ENCODE results near the gene ACOXL. TPM values are rescaled to one million over a fixed set of nuclear protein-coding genes. Genes with fewer than 3 reads are reported as not detected.
"Not testable (repeated sequence)": the region's sequence is repeated elsewhere in the genome, so short reads cannot be mapped to it uniquely, and the experiment has no call there.

Gene ACOXL
- polyA plus RNA-seq, 6 donors from 2014 or later, result not detected

DNA sequence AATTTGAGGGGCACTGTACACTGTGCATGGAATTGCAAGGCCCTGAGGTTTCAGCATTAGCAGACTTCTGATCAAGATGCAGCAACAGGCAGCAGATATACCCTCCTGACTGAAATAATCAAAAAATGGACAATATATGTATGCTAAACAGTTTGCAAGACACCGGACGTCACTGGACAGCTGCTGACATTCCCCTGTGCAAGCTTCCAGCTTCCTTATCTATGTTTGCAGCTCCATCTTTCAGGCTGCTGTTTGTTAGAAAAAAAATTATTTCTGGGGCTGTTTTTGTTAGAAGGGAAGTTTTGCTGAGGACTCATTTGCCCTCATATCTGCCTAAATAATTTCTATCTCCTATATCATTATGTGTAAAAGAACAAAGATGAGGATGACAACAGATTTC is 208.9 kb downstream of the ACOXL start:
- ATAC-seq (ENCODE audit: low read depth in 2 of 2) (no peak), DNase-seq (no peak)
- no peaks in the 10 kb centered on the region for H3K27me3 Mint-ChIP-seq
- H3K9me3 Mint-ChIP-seq, result peaks cover 0 to 2% (median 0%) of the 10 kb centered on the region in 7 donors
- no peaks in the 10 kb centered on the region for H3K36me3 Mint-ChIP-seq
- peaks cover 0 to 5% (median 3%) of the 10 kb centered on the region in 3 donors for H3K4me1 Mint-ChIP-seq
- H3K4me3 Mint-ChIP-seq, result no peak overlapping the region
- H3K27ac Mint-ChIP-seq, result no peak overlapping the region

DNA sequence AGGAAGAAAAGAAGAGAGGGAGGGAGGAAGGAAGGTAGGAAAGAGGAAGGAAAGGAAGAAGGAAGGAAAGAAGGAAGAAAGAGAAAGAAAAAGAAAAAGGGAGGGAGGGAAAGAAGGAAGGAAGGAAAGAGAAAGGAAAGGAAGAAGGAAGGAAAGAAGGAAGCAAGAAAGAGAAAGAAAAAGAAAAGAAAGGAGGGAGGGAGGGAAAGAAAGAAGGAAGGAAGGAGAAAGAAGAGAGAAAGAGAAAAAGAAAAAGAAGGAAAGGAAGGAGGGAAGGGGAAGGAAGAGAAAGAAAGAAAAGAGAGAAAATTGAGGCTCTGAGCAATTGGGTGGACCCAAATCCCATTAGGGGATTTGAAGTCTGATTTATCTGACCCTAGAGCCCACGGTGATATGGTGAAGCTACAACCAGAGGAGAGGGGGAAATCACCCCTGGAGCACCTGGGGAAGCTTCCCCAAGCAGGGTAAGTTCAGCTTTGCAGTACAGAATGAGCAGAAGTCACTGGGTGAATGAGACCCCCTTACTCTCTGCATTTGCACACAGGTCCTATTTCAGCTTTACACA is 210.8 kb downstream of the ACOXL start:
- Mint-ChIP-seq H3K27me3 (no peaks in the 10 kb centered on the region), H3K36me3 (no peaks in the 10 kb centered on the region), H3K9me3 (peaks cover 0 to 2% (median 0%) of the 10 kb centered on the region in 7 donors), H3K27ac (peak overlapping the region in 1 of 6 donors; percentile 79), H3K4me1 (peaks cover 7 to 20% (median 15%) of the 10 kb centered on the region in 3 donors), H3K4me3 (no peak overlapping the region)
- ATAC-seq (ENCODE audit: low read depth in 2 of 2) (no peak), DNase-seq (no peak)

DNA sequence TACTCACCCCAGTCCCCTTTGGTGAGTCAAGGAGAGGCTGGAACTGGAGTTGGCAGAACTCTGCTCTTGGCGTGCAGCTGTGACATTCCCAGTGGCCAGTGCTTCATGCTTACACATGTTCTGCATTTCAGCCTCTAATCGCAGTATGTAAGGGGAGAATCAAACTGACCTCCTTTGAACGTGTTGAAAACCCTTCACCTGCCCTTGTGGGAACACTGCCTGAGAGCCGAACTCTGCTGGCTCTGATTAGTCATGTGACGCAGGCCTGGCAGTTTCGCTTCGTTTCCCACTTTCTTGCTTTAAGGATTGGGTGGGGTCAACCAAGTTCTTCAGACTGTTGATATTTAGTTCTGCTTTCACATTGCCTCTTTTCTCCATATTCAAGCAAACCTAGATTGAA is 214.5 kb downstream of the ACOXL start:
- H3K4me1 Mint-ChIP-seq, result peaks cover 7 to 21% (median 15%) of the 10 kb centered on the region in 3 donors
- H3K27me3 Mint-ChIP-seq, result no peaks in the 10 kb centered on the region
- H3K4me3 Mint-ChIP-seq, result peak overlapping the region in 4 of 8 donors; percentile 52 to 87 (median 62)
- H3K9me3 Mint-ChIP-seq, result peaks cover 0 to 2% (median 0%) of the 10 kb centered on the region in 7 donors
- DNase-seq (peak; percentile 34), ATAC-seq (ENCODE audit: low read depth in 2 of 2) (peak in 1 of 2 donors; percentile 79)
- peak overlapping the region in 3 of 6 donors; percentile 51 to 86 (median 78) for H3K27ac Mint-ChIP-seq
- H3K36me3 Mint-ChIP-seq, result no peaks in the 10 kb centered on the region

DNA sequence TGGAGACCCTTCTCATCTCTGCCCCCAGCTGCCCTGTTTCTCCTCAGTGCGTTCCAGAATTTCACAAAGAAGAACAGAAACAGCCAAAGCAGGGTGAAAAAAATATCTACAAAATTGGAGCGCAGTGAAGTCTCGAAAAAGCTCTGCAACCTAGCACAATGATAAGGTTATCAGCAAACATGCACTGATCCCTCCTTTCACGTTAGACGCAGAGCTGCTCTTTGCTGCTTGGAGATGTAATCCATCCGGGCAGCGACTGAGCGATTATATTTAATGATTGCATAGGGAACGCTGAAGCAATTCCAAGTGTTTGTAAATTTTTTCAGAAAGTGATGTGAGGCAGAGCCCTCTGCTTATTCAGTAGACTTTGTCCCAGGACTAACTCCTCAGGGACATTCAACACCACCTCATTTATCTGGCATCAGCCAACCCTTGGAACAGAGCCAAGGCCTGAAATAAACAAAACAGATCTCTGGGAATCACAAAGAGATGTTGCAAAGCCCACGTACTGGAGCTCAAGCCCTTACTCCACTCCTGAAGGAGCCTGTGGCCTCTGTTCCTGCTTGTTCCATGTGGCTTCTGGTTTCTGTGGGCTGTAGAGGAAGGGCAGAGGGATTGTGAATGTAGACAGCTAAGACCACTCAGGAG is 215.8 kb downstream of the ACOXL start:
- DNase-seq (no peak), ATAC-seq (ENCODE audit: low read depth in 2 of 2) (no peak)
- Mint-ChIP-seq H3K4me1 (peaks cover 7 to 19% (median 11%) of the 10 kb centered on the region in 3 donors), H3K9me3 (peaks cover 0 to 2% (median 0%) of the 10 kb centered on the region in 7 donors), H3K4me3 (no peak overlapping the region), H3K36me3 (no peaks in the 10 kb centered on the region), H3K27ac (peak overlapping the region in 3 of 6 donors; percentile 41 to 83 (median 67)), H3K27me3 (no peaks in the 10 kb centered on the region)

DNA sequence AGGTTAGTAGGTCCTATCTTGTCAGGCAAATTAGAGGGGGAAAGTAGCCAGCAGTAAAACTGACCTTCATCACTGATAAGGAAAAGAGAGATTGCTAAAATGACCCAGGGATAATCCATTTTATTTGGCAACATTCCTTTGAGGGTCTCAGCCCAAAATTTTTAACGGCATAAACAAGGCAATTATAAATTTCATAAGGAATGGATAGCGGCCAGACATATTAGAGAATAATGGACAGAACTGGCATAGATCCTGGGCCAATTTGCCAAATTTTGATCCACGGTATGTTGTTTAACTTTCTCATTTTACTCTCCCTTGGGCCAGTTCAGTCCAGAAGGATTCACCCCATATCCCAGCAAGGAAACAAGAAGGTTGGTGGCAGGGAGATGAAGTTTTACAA is 217.9 kb downstream of the ACOXL start:
- Mint-ChIP-seq H3K27me3 (peaks cover 0 to 5% (median 5%) of the 10 kb centered on the region in 3 donors), H3K27ac (no peak overlapping the region), H3K36me3 (no peaks in the 10 kb centered on the region), H3K4me3 (no peak overlapping the region), H3K4me1 (peaks cover 7 to 19% (median 11%) of the 10 kb centered on the region in 3 donors), H3K9me3 (peaks cover 0 to 3% (median 0%) of the 10 kb centered on the region in 7 donors)
- no peak for DNase-seq
- ATAC-seq (ENCODE audit: low read depth in 2 of 2), result no peak

DNA sequence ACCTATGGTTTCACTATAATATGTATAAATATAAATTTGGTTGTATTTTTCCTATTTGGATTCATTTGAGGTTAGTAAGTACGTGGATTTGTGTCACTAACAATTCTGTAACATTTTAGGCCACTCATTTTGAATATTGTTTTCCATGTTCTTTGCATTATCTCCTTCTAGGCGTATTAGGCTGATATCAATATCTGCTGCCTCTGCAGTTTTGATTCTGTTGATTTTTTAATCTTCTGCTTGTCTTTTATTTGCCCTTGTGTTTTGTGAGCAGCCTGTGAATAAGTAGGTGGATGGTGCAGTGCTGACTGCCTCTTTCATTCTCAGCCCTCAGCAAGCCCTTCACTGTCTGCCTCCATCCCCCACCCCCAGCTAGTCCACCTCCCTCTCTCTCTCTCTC is 222.7 kb downstream of the ACOXL start:
- no peaks in the 10 kb centered on the region for H3K4me1 Mint-ChIP-seq
- peaks cover 0 to 3% (median 0%) of the 10 kb centered on the region in 7 donors for H3K9me3 Mint-ChIP-seq
- ATAC-seq (ENCODE audit: low read depth in 2 of 2) (no peak), DNase-seq (no peak)
- H3K27ac Mint-ChIP-seq, result peak overlapping the region in 1 of 6 donors; percentile 1
- H3K4me3 Mint-ChIP-seq, result no peak overlapping the region
- peaks cover 7 to 14% (median 9%) of the 10 kb centered on the region in 3 donors for H3K27me3 Mint-ChIP-seq
- H3K36me3 Mint-ChIP-seq, result no peaks in the 10 kb centered on the region

DNA sequence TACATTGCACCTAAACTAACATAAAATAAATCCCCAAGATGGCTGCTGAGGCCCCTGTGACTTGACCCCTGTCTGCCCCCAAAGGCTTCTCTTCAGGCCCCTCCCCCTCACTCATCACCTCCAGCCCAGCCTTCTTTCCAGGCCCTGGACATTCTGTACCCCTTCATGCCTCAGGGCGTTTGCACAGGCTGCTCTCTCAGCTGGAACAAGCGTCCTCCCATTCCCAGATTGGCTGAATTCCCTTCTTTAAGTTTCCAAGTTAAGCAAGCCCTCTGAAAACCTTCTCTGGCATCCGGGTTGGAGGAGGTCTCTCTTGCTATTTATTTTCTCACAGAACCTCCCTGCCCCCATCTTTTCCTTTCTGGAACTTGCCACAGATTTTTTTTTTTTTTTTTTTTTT is 223.2 kb downstream of the ACOXL start:
- Mint-ChIP-seq H3K4me1 (no peaks in the 10 kb centered on the region), H3K4me3 (no peak overlapping the region), H3K27ac (peak overlapping the region in 1 of 6 donors; percentile 1), H3K36me3 (no peaks in the 10 kb centered on the region), H3K27me3 (peaks cover 7 to 14% (median 9%) of the 10 kb centered on the region in 3 donors), H3K9me3 (peaks cover 0 to 3% (median 0%) of the 10 kb centered on the region in 7 donors)
- no peak for ATAC-seq (ENCODE audit: low read depth in 2 of 2)
- no peak for DNase-seq

DNA sequence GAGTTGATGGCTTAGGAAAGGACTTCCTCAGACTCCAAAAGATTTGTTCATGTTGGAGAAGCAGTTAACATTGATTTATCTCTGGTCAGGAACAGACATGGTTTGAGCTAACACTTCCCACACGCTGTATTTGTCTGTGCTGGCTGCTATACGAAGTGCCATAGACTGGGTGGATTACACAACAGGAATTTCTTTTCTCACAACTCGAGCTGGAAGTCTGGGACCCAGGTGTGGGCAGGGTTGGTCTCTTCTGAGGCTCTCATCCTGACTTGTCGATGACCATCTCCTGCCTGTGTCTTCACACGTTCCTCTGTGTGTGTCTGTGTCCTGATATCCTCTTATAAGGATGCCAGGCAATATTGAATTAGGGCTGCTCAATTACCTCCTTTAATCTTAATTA is 224.9 kb downstream of the ACOXL start:
- H3K27ac Mint-ChIP-seq, result peak overlapping the region in 1 of 6 donors; percentile 29
- H3K9me3 Mint-ChIP-seq, result peaks cover 0 to 3% (median 0%) of the 10 kb centered on the region in 7 donors
- no peak for DNase-seq
- peaks cover 7 to 14% (median 9%) of the 10 kb centered on the region in 3 donors for H3K27me3 Mint-ChIP-seq
- H3K4me1 Mint-ChIP-seq, result no peaks in the 10 kb centered on the region
- H3K4me3 Mint-ChIP-seq, result no peak overlapping the region
- ATAC-seq (ENCODE audit: low read depth in 2 of 2), result no peak
- H3K36me3 Mint-ChIP-seq, result no peaks in the 10 kb centered on the region

DNA sequence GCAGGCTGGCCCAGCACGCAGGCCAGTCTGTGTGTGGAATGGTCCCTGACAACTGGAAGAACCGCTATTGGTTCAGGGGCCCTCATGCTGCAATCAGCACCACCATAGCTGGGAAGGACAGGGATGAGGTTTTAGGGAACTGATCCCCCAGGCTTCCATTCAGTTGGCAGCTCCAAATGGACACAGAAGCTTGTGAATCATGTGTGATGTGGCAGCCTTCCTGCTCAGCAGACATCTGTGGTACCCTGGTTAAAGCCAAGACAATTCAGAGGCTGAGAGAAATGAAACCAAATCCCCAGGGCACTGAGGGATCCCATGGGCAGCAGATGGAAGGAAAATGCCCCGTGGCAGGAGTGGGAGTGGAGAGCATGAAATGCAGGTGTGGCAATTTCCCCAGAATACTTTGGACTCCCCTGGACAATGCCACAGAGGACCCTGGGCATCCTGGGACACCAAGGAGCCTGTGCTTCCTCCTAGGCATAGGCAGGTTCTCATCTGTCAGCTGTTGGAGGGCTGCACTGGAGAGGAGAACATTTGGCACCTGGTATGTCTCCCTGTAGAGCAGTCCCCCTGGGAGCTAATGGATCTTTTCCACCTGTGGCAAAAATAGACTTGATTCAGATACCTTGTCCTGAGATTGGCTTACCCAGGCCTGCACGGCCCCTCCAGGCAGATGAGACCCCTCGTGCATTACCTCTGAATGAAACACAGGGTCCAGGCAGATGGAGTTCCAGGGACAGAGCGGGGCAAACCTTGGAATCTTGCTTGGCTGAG is 226.2 kb downstream of the ACOXL start:
- Mint-ChIP-seq H3K27ac (no peak overlapping the region), H3K36me3 (no peaks in the 10 kb centered on the region), H3K9me3 (peaks cover 0 to 1% (median 0%) of the 10 kb centered on the region in 7 donors), H3K27me3 (peaks cover 7 to 14% (median 9%) of the 10 kb centered on the region in 3 donors), H3K4me1 (no peaks in the 10 kb centered on the region), H3K4me3 (no peak overlapping the region)
- DNase-seq (no peak), ATAC-seq (ENCODE audit: low read depth in 2 of 2) (no peak)

DNA sequence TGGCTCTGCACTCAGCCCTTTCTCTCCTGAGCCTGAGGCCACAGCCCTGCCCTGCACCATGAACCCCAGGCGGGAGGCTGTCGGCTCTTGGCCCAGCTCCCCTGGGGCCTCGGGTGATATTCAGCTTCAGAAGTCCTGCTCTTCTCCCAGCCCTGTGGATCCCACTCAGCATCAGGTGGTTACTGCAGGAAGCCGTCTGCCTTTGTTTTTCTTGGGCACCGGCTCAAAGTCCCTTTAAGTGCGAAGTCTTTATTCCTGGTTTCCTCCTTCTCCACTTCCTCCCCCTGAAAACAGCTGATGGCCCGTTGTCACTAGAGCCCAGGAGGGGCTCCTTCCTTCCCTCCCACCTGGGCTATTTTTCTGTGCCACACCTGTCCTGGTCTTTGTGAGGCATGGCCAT is 226.8 kb downstream of the ACOXL start:
- no peaks in the 10 kb centered on the region for H3K9me3 Mint-ChIP-seq
- H3K27me3 Mint-ChIP-seq, result peaks cover 7 to 14% (median 9%) of the 10 kb centered on the region in 3 donors
- H3K36me3 Mint-ChIP-seq, result no peaks in the 10 kb centered on the region
- DNase-seq (no peak), ATAC-seq (ENCODE audit: low read depth in 2 of 2) (no peak)
- H3K27ac Mint-ChIP-seq, result peak overlapping the region in 1 of 6 donors; percentile 2
- H3K4me1 Mint-ChIP-seq, result no peaks in the 10 kb centered on the region
- H3K4me3 Mint-ChIP-seq, result no peak overlapping the region

DNA sequence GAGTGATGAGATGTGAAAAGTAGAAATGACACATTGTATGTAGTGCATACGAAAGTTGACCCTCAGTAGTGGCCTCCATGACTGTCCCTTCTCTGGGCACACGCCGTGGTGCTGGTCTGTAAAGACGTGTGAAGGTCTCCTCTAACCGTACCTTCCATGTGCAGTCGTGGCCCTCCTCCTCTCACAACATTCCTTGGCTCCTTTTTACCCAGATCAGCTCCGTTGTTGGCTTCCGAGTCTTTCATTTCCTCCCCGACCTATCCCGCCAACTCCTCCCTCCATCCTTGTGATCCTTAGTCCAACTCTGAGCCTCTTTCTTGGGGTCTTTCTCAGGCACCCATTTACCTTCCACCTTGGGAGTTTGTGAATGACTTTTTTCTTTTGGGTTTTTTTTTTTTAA is 227.9 kb downstream of the ACOXL start:
- Mint-ChIP-seq H3K9me3 (peaks cover 0 to 2% (median 0%) of the 10 kb centered on the region in 7 donors), H3K27me3 (peaks cover 4 to 11% (median 9%) of the 10 kb centered on the region in 3 donors), H3K36me3 (no peaks in the 10 kb centered on the region), H3K4me3 (no peak overlapping the region), H3K4me1 (no peaks in the 10 kb centered on the region), H3K27ac (no peak overlapping the region)
- no peak for DNase-seq
- no peak for ATAC-seq (ENCODE audit: low read depth in 2 of 2)

DNA sequence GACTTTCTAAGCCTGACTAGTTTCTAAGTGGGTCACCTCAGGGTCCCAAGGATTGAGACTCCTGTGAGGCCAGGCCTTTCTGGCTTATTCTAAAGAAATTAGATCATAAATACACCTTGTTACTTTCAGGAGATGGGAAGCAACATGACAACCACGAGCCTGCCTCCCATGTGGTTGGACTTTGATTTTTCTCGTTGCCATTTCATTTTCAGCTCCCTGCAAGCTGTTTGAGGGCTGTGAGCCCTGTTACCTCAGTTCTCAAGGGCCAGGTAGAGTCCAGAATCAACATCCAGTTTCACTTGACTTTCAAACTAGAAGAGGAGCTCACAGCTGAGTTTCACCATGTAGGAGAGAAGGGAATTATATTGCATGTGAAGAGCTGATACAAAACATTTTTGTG is 228.6 kb downstream of the ACOXL start:
- Mint-ChIP-seq H3K36me3 (no peaks in the 10 kb centered on the region), H3K4me3 (no peak overlapping the region), H3K27me3 (peaks cover 0 to 11% (median 9%) of the 10 kb centered on the region in 3 donors), H3K9me3 (peaks cover 0 to 3% (median 0%) of the 10 kb centered on the region in 7 donors), H3K4me1 (no peaks in the 10 kb centered on the region), H3K27ac (no peak overlapping the region)
- ATAC-seq (ENCODE audit: low read depth in 2 of 2) (no peak), DNase-seq (no peak)

DNA sequence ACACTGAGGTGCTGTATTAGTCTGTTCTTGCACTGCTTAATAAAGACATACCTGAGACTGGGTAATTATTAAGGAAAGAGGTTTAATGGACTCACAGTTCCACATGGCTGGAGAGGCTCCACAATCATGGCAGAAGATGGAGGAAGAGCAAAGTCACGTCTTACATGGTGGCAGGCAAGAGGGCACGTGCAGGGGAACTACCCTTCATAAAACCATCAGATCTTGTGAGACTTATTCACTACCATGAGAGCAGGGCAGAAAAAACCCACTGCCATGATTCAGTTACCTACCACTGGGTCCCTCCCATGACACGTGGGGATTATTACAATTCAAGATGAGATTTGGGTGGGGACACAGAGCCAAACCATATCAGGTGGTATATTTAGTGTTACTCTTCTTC is 229.3 kb downstream of the ACOXL start:
- not testable (repeated sequence) for ATAC-seq (ENCODE audit: low read depth in 2 of 2); H3K9me3 Mint-ChIP-seq; H3K4me3 Mint-ChIP-seq; H3K4me1 Mint-ChIP-seq; H3K36me3 Mint-ChIP-seq; H3K27ac Mint-ChIP-seq; DNase-seq
- peaks cover 0 to 11% (median 9%) of the 10 kb centered on the region in 3 donors for H3K27me3 Mint-ChIP-seq
